ENCODE data around the gene PYGL.

- TF ChIP-seq SUZ12 (IDR thresholded peaks at IDR 0.05; ENCODE audit: extremely low read depth, insufficient read depth, insufficient read length) (no peak), ZNF274 (IDR thresholded peaks at IDR 0.05; ENCODE audit: low read depth, low read length) (no peak), YY1 (IDR thresholded peaks at IDR 0.05; ENCODE audit: insufficient read depth, insufficient read length) (no peak)
These were observed 46.6 kb downstream of the PYGL start for GRCh38 chr14:50897658-50898175.

All from NT2/D1 (cell line).